IPS-20b (cell line): ENCODE measurements around the gene CD52.

Source experiments
- H3K27ac ChIP-seq: one replicate; pipeline ENCODE4 v1.5.1; 2013; ENCODE audit warnings: low read length
- H3K27me3 ChIP-seq: 2 replicates; pipeline ENCODE4 v1.6.1; 2013; ENCODE audit warnings: mild to moderate bottlenecking, low read length, inconsistent platforms; ENCODE audit not compliant: insufficient read depth
- H3K36me3 ChIP-seq: 2 replicates; pipeline ENCODE4 v1.6.1; 2013; ENCODE audit warnings: low read depth, mild to moderate bottlenecking, inconsistent platforms, low read length, moderate library complexity; ENCODE audit not compliant: insufficient read depth
- H3K4me1 ChIP-seq: 2 replicates; pipeline ENCODE4 v1.6.1; 2013; ENCODE audit warnings: mild to moderate bottlenecking, control low read depth, inconsistent platforms, low read length, moderate library complexity; ENCODE audit not compliant: insufficient read depth
- H3K4me3 ChIP-seq: 2 replicates; pipeline ENCODE4 v1.5.1; 2013; ENCODE audit warnings: mild to moderate bottlenecking, low read length, inconsistent platforms
- H3K9ac ChIP-seq: 2 replicates; pipeline ENCODE4 v1.6.1; 2013; ENCODE audit warnings: low read depth, mild to moderate bottlenecking, inconsistent platforms, low read length, moderate library complexity
- H3K9me3 ChIP-seq: 2 replicates; pipeline ENCODE4 v1.6.1; 2013; ENCODE audit warnings: mild to moderate bottlenecking, low read depth, low read length, inconsistent platforms; ENCODE audit not compliant: insufficient read depth

Gene CD52

DNA sequence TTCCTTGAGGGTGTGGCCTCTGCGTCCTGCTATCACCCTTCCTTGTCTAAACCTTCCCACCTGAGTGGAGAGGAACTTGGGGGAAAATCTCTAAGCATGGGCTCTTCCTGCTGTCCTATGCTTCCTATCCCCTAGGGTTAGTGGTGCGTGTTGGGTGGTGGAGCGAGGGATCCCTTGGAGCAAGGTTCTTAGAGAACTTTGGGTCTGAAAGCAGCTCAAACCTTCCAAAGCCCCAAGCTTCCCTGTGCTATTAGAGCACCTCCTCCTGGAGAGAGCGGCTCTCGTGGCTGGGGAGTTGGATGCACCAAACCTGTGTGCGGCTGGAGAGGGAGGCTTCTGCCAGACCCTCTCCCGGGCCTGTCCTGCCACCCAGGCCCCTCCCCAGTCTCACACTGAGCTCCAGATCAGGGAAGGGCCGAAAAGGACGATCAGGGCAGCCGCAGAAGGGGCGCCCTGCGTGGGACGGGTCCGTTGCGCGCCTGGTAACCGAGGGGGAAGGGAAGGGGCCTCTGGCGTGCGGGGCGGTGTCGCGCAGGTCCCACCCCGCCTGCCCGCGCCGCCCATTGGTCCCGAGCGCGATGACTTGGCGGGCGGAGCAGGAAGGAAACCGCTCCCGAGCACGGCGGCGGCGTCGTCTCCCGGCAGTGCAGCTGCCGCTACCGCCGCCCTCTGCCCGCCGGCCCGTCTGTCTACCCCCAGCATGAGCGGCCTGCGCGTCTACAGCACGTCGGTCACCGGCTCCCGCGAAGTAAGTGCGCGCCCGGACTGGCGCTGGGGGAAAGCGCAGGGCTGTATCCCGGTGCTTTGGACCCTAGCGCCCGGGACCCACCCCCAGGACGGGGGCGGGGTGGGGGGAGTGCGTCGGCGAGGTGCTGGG is 38.1 kb upstream of the CD52 start, which contains the start of gene SH3BGRL3:
Gene SH3BGRL3 (plus strand): TSS at position 631 of the 877 bp plus-strand sequence. CDS start 70 bp downstream, at position 701.
- peaks cover 37% of the 10 kb centered on the region for H3K36me3 ChIP-seq
- no peaks in the 10 kb centered on the region for H3K27me3 ChIP-seq
- H3K9ac ChIP-seq: peak within 1 kb of the TSS; percentile 79; the same call in 1 of the 2 replicates
- H3K9me3 ChIP-seq: no peaks in the 10 kb centered on the region
- peak within 1 kb of the TSS; percentile 67 for H3K4me3 ChIP-seq
- peak within 1 kb of the TSS; percentile 55 for H3K27ac ChIP-seq
- peaks cover 4% of the 10 kb centered on the region for H3K4me1 ChIP-seq

GRCh38 chr1:26280333-26281042 is 37.3 kb upstream of the CD52 start:
- Histone ChIP-seq H3K27me3 (no peaks in the 10 kb centered on the region), H3K36me3 (peaks cover 30% of the 10 kb centered on the region), H3K9me3 (no peaks in the 10 kb centered on the region), H3K27ac (no peak overlapping the region), H3K4me3 (peak overlapping the region; percentile 67), H3K9ac (peak overlapping the region; percentile 79; the same call in 1 of the 2 replicates), H3K4me1 (peaks cover 9% of the 10 kb centered on the region)

DNA sequence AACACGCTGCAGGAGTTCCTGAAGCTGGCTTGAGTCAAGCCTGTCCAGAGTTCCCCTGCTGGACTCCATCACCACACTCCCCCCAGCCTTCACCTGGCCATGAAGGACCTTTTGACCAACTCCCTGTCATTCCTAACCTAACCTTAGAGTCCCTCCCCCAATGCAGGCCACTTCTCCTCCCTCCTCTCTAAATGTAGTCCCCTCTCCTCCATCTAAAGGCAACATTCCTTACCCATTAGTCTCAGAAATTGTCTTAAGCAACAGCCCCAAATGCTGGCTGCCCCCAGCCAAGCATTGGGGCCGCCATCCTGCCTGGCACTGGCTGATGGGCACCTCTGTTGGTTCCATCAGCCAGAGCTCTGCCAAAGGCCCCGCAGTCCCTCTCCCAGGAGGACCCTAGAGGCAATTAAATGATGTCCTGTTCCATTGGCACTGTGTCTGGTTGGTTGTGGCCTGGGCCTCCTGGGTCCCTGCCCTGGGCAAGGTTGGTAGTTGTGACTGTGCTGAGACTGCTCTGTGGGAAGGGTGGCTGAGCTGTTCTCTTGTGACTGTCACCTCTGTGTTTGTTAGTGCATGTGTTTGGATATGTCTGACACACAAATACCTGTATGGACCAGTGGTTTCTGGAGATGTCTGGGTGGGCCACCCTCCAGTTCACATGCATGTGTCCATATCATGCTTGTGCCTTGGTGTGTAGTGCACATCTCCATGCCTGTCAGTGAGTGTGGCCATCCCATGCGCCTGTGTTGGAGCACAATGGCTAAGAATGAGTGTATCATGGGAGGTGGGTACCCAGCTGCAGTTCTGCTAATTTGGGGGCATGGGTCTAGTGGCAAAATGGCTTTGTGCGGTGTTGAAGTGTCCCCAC is 36.4 kb upstream of the CD52 start:
- Histone ChIP-seq H3K27ac (no peak overlapping the region), H3K9ac (no peak overlapping the region), H3K4me3 (peak overlapping the region; percentile 3; the same call in 1 of the 2 replicates), H3K9me3 (no peaks in the 10 kb centered on the region), H3K27me3 (no peaks in the 10 kb centered on the region), H3K36me3 (peaks cover 23% of the 10 kb centered on the region), H3K4me1 (peaks cover 9% of the 10 kb centered on the region)

GRCh38 chr1:26281971-26282370 is 35.8 kb upstream of the CD52 start:
- Histone ChIP-seq H3K27me3 (no peaks in the 10 kb centered on the region), H3K36me3 (peaks cover 17% of the 10 kb centered on the region), H3K27ac (no peak overlapping the region), H3K4me1 (peaks cover 9% of the 10 kb centered on the region), H3K4me3 (peak overlapping the region; percentile 3; the same call in 1 of the 2 replicates), H3K9ac (no peak overlapping the region), H3K9me3 (no peaks in the 10 kb centered on the region)

GRCh38 chr1:26282401-26282918 is 35.3 kb upstream of the CD52 start:
- no peaks in the 10 kb centered on the region for H3K27me3 ChIP-seq
- H3K9me3 ChIP-seq: no peaks in the 10 kb centered on the region
- no peak overlapping the region for H3K27ac ChIP-seq
- no peak overlapping the region for H3K9ac ChIP-seq
- peaks cover 12% of the 10 kb centered on the region for H3K36me3 ChIP-seq
- peaks cover 9% of the 10 kb centered on the region for H3K4me1 ChIP-seq
- H3K4me3 ChIP-seq: no peak overlapping the region; the same call in 1 of the 2 replicates

GRCh38 chr1:26283279-26283853 is 34.4 kb upstream of the CD52 start:
- H3K4me1 ChIP-seq: peaks cover 9% of the 10 kb centered on the region
- no peak overlapping the region for H3K4me3 ChIP-seq
- H3K27ac ChIP-seq: no peak overlapping the region
- no peak overlapping the region for H3K9ac ChIP-seq
- no peaks in the 10 kb centered on the region for H3K27me3 ChIP-seq
- H3K9me3 ChIP-seq: no peaks in the 10 kb centered on the region
- H3K36me3 ChIP-seq: peaks cover 3% of the 10 kb centered on the region; the same call in 1 of the 2 replicates

DNA sequence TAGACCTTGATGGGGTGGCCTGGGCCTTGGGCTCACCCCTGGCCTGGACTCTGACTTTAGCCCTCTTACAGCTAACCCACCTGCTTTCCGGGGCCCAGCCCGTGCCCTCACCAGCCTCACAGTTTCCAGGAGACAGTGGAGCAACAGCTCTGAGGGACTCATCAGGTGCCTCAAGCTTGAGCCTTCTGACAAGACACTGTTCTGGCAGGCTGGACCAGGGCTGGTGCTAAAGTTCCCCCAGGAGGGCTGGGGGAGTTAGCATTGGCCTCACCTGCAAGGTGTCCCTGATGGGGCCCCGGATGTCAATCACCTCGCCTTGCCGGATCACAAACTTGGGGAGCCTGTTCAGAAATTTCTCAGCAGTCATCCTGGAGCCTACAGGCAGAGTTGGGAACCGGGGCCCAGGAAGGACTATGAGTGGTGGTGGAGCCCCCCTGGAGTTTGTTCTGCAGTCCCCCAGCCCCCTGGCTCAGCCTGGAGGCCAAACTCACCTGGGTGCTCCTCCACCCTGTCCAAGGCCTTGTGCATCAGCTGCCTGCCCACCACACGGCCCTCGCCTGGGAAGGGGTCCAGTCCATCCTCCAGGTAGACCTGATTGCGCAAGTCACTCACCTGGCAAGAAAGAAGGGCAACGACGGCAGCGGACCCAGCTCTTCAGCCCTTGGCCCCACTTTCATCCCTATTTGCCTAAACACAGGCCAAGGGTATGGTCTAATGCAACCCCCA is 33.7 kb upstream of the CD52 start:
- Histone ChIP-seq H3K27ac (no peak overlapping the region), H3K27me3 (no peaks in the 10 kb centered on the region), H3K36me3 (no peaks in the 10 kb centered on the region), H3K4me3 (no peak overlapping the region), H3K9me3 (no peaks in the 10 kb centered on the region), H3K4me1 (peaks cover 9% of the 10 kb centered on the region), H3K9ac (no peak overlapping the region)

GRCh38 chr1:26284597-26285347 is 33.0 kb upstream of the CD52 start:
- no peak overlapping the region for H3K27ac ChIP-seq
- H3K4me1 ChIP-seq: peaks cover 9% of the 10 kb centered on the region
- no peak overlapping the region for H3K4me3 ChIP-seq
- H3K27me3 ChIP-seq: no peaks in the 10 kb centered on the region
- H3K9ac ChIP-seq: no peak overlapping the region; the same call in 1 of the 2 replicates
- no peaks in the 10 kb centered on the region for H3K9me3 ChIP-seq
- no peaks in the 10 kb centered on the region for H3K36me3 ChIP-seq

GRCh38 chr1:26285366-26286063 is 32.2 kb upstream of the CD52 start:
- no peak overlapping the region; the same call in 1 of the 2 replicates for H3K9ac ChIP-seq
- H3K9me3 ChIP-seq: no peaks in the 10 kb centered on the region
- H3K36me3 ChIP-seq: no peaks in the 10 kb centered on the region
- peaks cover 12% of the 10 kb centered on the region for H3K4me1 ChIP-seq
- H3K27me3 ChIP-seq: no peaks in the 10 kb centered on the region
- no peak overlapping the region for H3K4me3 ChIP-seq
- no peak overlapping the region for H3K27ac ChIP-seq
